Measurements from ENCODE around the gene RAD1. TPM values are rescaled to one million over a fixed set of nuclear protein-coding genes. Genes with fewer than 3 reads are reported as not detected.

RAD1 gene
- polyA plus RNA-seq, 2 of the 4 experiments (the other 2 are of a cell fraction): 41.4 to 41.9 TPM

GRCh38 chr5:34857894-34858293, 57.4 kb downstream of the RAD1 start:
- DNase-seq (ENCODE audit: low read depth in 1 of 2, low spot score in 1 of 2): no peak
- Histone ChIP-seq H3K9me3 (no peaks in the 10 kb centered on the region), H3K4me1 (no peaks in the 10 kb centered on the region), H3K4me3 (no peak overlapping the region), H3K27ac (no peak overlapping the region), H3K4me2 (no peak overlapping the region)
- CTCF ChIA-PET: interaction anchor here (1.2 kb wide), 1 partner anchor 11 kb away, joined by 3 read pairs; no protein-coding TSS in a partner anchor
- POLR2A ChIA-PET: no interaction called here
- no peak for TF ChIP-seq TFCP2L1 (CRISPR knock-in tag; IDR thresholded peaks at IDR 0.05)
- TF ChIP-seq MAFK (IDR thresholded peaks at IDR 0.05; ENCODE audit: partially characterized antibody): peak; percentile 72
- 44% methylated on average over 1 of the region's 1 CpG for WGBS (ENCODE audit: missing lambda C conversion rate)
- no peak for ATAC-seq
- no peak for FAIRE-seq

GRCh38 chr5:34857161-34857560, 58.1 kb downstream of the RAD1 start:
- FAIRE-seq (no peak), ATAC-seq (no peak), DNase-seq (ENCODE audit: low read depth in 1 of 2, low spot score in 1 of 2) (no peak)
- ChIA-PET CTCF (no interaction called here), POLR2A (no interaction called here)
- Histone ChIP-seq H3K4me2 (no peak overlapping the region), H3K9me3 (no peaks in the 10 kb centered on the region), H3K27ac (no peak overlapping the region), H3K4me1 (no peaks in the 10 kb centered on the region), H3K4me3 (no peak overlapping the region)
- 64% methylated on average over 3 of the region's 3 CpGs for WGBS (ENCODE audit: missing lambda C conversion rate)
- no peak for TF ChIP-seq FOSL2 (IDR thresholded peaks at IDR 0.05)
- no peak for TF ChIP-seq FOSL2 (CRISPR knock-in tag; IDR thresholded peaks at IDR 0.05)
- TF ChIP-seq HOXB13 (CRISPR knock-in tag; IDR thresholded peaks at IDR 0.05; ENCODE audit: low read depth): no peak
- TF ChIP-seq GATA3 (IDR thresholded peaks at IDR 0.05; ENCODE audit: borderline replicate concordance): no peak
- TF ChIP-seq EP300 (IDR thresholded peaks at IDR 0.05): no peak
- TF ChIP-seq EHF (CRISPR knock-in tag; IDR thresholded peaks at IDR 0.05): no peak
- TF ChIP-seq HOXA7 (CRISPR knock-in tag; IDR thresholded peaks at IDR 0.05): no peak
- TF ChIP-seq MAX (IDR thresholded peaks at IDR 0.05): no peak
- no peak for TF ChIP-seq REST (IDR thresholded peaks at IDR 0.05)
- no peak for TF ChIP-seq TP53 (CRISPR knock-in tag; IDR thresholded peaks at IDR 0.05)
- no peak for TF ChIP-seq ZFP36 (IDR thresholded peaks at IDR 0.05; ENCODE audit: borderline replicate concordance, partially characterized antibody)
- TF ChIP-seq ZNF302 (CRISPR knock-in tag; IDR thresholded peaks at IDR 0.05): no peak

Other genes starting within 250 kb of the RAD1 start
- gene TTC23L, start 76.3 kb downstream of the RAD1 start, polyA plus RNA-seq (2011; rRNA removed): 0.25 and 0.59 TPM in 2 replicates
- 0.17 TPM in 3 replicates for gene TTC23L, start 76.3 kb downstream of the RAD1 start, polyA plus RNA-seq (2017; fragmentation: RNase III; extraction: RNeasy Plus Mini Kit Qiagen cat#74134 plus additional on column Dnase treatment)
- gene BRIX1, start 207 bp upstream of the RAD1 start, polyA plus RNA-seq (2011; rRNA removed): 56.2 and 88.5 TPM in 2 replicates
- gene BRIX1, start 207 bp upstream of the RAD1 start, polyA plus RNA-seq (2017; fragmentation: RNase III; extraction: RNeasy Plus Mini Kit Qiagen cat#74134 plus additional on column Dnase treatment): 67.3 to 77.8 TPM (median 70.2 TPM) in 3 replicates
- 21.5 and 36.5 TPM in 2 replicates for gene DNAJC21, start 14.1 kb upstream of the RAD1 start, polyA plus RNA-seq (2011; rRNA removed)
- gene DNAJC21, start 14.1 kb upstream of the RAD1 start, polyA plus RNA-seq (2017; fragmentation: RNase III; extraction: RNeasy Plus Mini Kit Qiagen cat#74134 plus additional on column Dnase treatment): 30.9 to 32.3 TPM (median 31.1 TPM) in 3 replicates
- gene AGXT2, start 132.4 kb upstream of the RAD1 start, polyA plus RNA-seq (2011; rRNA removed): not detected in 2 replicates
- not detected in 3 replicates for gene AGXT2, start 132.4 kb upstream of the RAD1 start, polyA plus RNA-seq (2017; fragmentation: RNase III; extraction: RNeasy Plus Mini Kit Qiagen cat#74134 plus additional on column Dnase treatment)

All from A549 (cell line).